CD14-positive monocyte (primary cell): ENCODE measurements around the gene CDKN2C. TPM values are rescaled to one million over a fixed set of nuclear protein-coding genes. Genes with fewer than 3 reads are reported as not detected.

Experiments used
- DNase-seq, 3 donors: peaks; one replicate each; pipeline ENCODE4 v3.0.0-alpha.2; 2011 to 2022
- H2AFZ ChIP-seq: 2 replicates; pipeline ENCODE4 v1.6.0; 2012; ENCODE audit warnings: mild to moderate bottlenecking, low read depth, low read length, inconsistent platforms; ENCODE audit not compliant: insufficient read depth, poor library complexity, severe bottlenecking
- H3K27ac ChIP-seq, 2 donors: 1 replicate in 1 of 2; 2 replicates in 1 of 2; pipeline ENCODE4 v1.5.1; 2012 to 2013; ENCODE audit warnings: low read length in 2 of 2, control low read depth in 1 of 2, inconsistent platforms in 1 of 2, low read depth in 1 of 2, mild to moderate bottlenecking in 1 of 2
- H3K27me3 ChIP-seq, 2 donors: one replicate each; pipeline versions ENCODE4 v1.6.0 to v1.6.1; 2011 to 2013; ENCODE audit warnings: low read length in 2 of 2; ENCODE audit not compliant: control insufficient read depth in 2 of 2, insufficient read depth in 2 of 2
- H3K36me3 ChIP-seq, 2 donors: replicated peaks in 1 of 2; 1 replicate in 1 of 2; 2 replicates in 1 of 2; pipeline versions ENCODE4 v1.5.1 to v1.6.1; 2012 to 2013; ENCODE audit warnings: low read length in 2 of 2, control low read depth in 1 of 2, inconsistent platforms in 1 of 2, mild to moderate bottlenecking in 1 of 2; ENCODE audit not compliant: insufficient read depth in 2 of 2, control insufficient read depth in 1 of 2
- H3K4me1 ChIP-seq, 2 donors: 1 replicate in 1 of 2; 2 replicates in 1 of 2; pipeline versions ENCODE4 v1.5.1 to v1.6.1; 2012 to 2013; ENCODE audit warnings: low read length in 2 of 2, control low read depth in 1 of 2, inconsistent platforms in 1 of 2, mild to moderate bottlenecking in 1 of 2, moderate library complexity in 1 of 2; ENCODE audit not compliant: insufficient read depth in 2 of 2, control insufficient read depth in 1 of 2
- H3K4me2 ChIP-seq: replicated peaks from 2 replicates; pipeline ENCODE3; 2012; ENCODE audit warnings: low read length, moderate library complexity, mild to moderate bottlenecking; ENCODE audit not compliant: poor library complexity, severe bottlenecking; ENCODE audit errors: extremely low read depth
- H3K4me3 ChIP-seq, 3 experiments: fragments of 200-600 bp in 1 of 3; sonication (generic) in 1 of 3; replicated peaks in 1 of 3; 1 replicate in 2 of 3; 2 replicates in 1 of 3; pipeline ENCODE4 v1.5.1; 2011 to 2013; ENCODE audit warnings: low read length in 3 of 3, mild to moderate bottlenecking in 3 of 3, control low read depth in 2 of 3, low read depth in 2 of 3, inconsistent platforms in 1 of 3, moderate library complexity in 1 of 3
- H3K79me2 ChIP-seq: 2 replicates; pipeline ENCODE4 v1.6.0; 2012; ENCODE audit warnings: mild to moderate bottlenecking, control low read depth, inconsistent platforms, low read length, moderate library complexity; ENCODE audit not compliant: insufficient read depth
- H3K9ac ChIP-seq: 2 replicates; pipeline ENCODE4 v1.6.0; 2017; ENCODE audit warnings: low read length, mild to moderate bottlenecking; ENCODE audit not compliant: insufficient read depth, poor library complexity, severe bottlenecking
- H3K9me3 ChIP-seq, 2 donors: replicated peaks in 1 of 2; 1 replicate in 1 of 2; 2 replicates in 1 of 2; pipeline versions ENCODE4 v1.5.1 to v1.6.1; 2012 to 2013; ENCODE audit warnings: low read length in 2 of 2, control low read depth in 1 of 2; ENCODE audit not compliant: control insufficient read depth in 1 of 2, insufficient read depth in 1 of 2
- H4K20me1 ChIP-seq: 2 replicates; pipeline ENCODE4 v1.6.0; 2012; ENCODE audit warnings: mild to moderate bottlenecking, low read length, control low read depth, moderate library complexity; ENCODE audit not compliant: insufficient read depth
- H3K27ac Mint-ChIP-seq, 7 donors: one replicate each; pipeline ENCODE4 v1.8.0; 2020; ENCODE audit warnings: mild to moderate bottlenecking in 7 of 7, mixed read lengths in 7 of 7, moderate library complexity in 6 of 7, inconsistent platforms in 2 of 7
- H3K27me3 Mint-ChIP-seq, 3 donors: one replicate each; pipeline ENCODE4 v1.8.0; 2021 to 2022; ENCODE audit warnings: low read depth in 3 of 3, mild to moderate bottlenecking in 3 of 3, mixed read lengths in 3 of 3, moderate library complexity in 3 of 3, inconsistent platforms in 1 of 3
- H3K36me3 Mint-ChIP-seq, 2 donors: one replicate each; pipeline ENCODE4 v1.8.0; 2020; ENCODE audit warnings: mixed read lengths in 2 of 2, inconsistent platforms in 1 of 2, mild to moderate bottlenecking in 1 of 2
- H3K4me1 Mint-ChIP-seq: one replicate; pipeline ENCODE4 v1.8.0; 2020; ENCODE audit warnings: mild to moderate bottlenecking, mixed read lengths
- H3K4me3 Mint-ChIP-seq, 2 donors: one replicate each; pipeline ENCODE4 v1.8.0; 2020; ENCODE audit warnings: mild to moderate bottlenecking in 2 of 2, mixed read lengths in 2 of 2, moderate library complexity in 1 of 2
- H3K9me3 Mint-ChIP-seq, 7 donors: one replicate each; pipeline ENCODE4 v1.8.0; 2020 to 2022; ENCODE audit warnings: mixed read lengths in 7 of 7, mild to moderate bottlenecking in 6 of 7, moderate library complexity in 6 of 7, inconsistent platforms in 2 of 7
- WGBS: methylation state at CpG from one replicate; pipeline ENCODE4 v1.1.5; 2013; ENCODE audit warnings: missing lambda C conversion rate; ENCODE audit not compliant: insufficient coverage; 5-methylcytosine and 5-hydroxymethylcytosine counted together
- intact Hi-C, 2 donors: fragments of 100-400 bp; cut with micrococcal nuclease; formaldehyde crosslinking; loops; one replicate each; pipeline versions ENCODE4 v1.15.0 to v1.15.1; 2023
- polyA plus RNA-seq, 3 donors: library from polyadenylated mRNA; depleted of rRNA in 1 of 3; unstranded in 2 of 3; stranded (reverse) in 1 of 3; fragments of 300-500 nt in 2 of 3; fragments of >200 nt in 1 of 3; fragmentation: Illumina TruSeq in 2 of 3; gene quantifications; 1 replicate in 2 of 3; 2 replicates in 1 of 3; pipeline ENCODE4 v1.2.3, GENCODE V29; 2012 to 2021
- TF ChIP-seq, protein P1 (sequence below): fragments of 200-600 bp; IDR thresholded peaks from one replicate; pipeline ENCODE4 v1.8.0; 2022; ENCODE audit warnings: antibody characterized with exemption, mild to moderate bottlenecking

CDKN2C gene
- polyA plus RNA-seq, 3 donors = 5.3 to 9.9 (median 7.4) TPM

DNA sequence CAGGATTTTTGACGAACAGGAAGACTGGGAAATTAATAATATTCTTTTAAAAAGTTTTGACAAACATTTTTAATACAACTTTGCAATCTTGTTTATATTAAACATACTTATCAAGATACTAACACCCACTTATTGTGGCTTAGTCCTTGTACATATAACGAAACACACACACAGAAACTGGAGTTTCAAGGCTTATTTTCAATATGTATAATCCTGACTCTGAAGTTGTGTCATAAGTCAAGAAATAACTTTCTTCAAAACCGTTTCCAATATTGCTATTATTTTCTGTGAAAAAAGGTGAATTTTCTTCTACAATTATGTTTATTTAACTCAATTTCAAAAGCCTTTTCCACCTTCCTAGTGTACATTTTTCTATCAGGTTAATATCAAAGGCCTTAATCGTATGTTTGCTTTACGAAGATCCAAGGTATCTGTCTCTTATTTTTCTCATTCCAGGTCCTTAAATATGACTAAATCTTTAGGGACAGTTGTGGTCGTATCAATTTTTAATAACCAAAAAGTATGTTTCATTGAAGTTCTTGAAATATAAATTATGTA is 1.8 kb downstream of the CDKN2C start:
- TF ChIP-seq, protein P1, sequence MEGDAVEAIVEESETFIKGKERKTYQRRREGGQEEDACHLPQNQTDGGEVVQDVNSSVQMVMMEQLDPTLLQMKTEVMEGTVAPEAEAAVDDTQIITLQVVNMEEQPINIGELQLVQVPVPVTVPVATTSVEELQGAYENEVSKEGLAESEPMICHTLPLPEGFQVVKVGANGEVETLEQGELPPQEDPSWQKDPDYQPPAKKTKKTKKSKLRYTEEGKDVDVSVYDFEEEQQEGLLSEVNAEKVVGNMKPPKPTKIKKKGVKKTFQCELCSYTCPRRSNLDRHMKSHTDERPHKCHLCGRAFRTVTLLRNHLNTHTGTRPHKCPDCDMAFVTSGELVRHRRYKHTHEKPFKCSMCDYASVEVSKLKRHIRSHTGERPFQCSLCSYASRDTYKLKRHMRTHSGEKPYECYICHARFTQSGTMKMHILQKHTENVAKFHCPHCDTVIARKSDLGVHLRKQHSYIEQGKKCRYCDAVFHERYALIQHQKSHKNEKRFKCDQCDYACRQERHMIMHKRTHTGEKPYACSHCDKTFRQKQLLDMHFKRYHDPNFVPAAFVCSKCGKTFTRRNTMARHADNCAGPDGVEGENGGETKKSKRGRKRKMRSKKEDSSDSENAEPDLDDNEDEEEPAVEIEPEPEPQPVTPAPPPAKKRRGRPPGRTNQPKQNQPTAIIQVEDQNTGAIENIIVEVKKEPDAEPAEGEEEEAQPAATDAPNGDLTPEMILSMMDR = no peak
- peak overlapping the region in 1 of 2 donors; percentile 40 for H3K27ac ChIP-seq
- peaks cover 25 to 46% of the 10 kb centered on the region in 2 donors for H3K4me1 ChIP-seq
- Mint-ChIP-seq H3K27ac (no peak overlapping the region), H3K4me3 (no peak overlapping the region), H3K4me1 (peaks cover 38% of the 10 kb centered on the region), H3K36me3 (peaks cover 10 to 17% of the 10 kb centered on the region in 2 donors), H3K27me3 (peaks cover 7 to 11% (median 11%) of the 10 kb centered on the region in 3 donors), H3K9me3 (peaks cover 0 to 3% (median 0%) of the 10 kb centered on the region in 7 donors)
- no CpG with 5 or more reads among the region's 6 CpGs for WGBS
- no peaks in the 10 kb centered on the region for H3K36me3 ChIP-seq
- H3K9me3 ChIP-seq = no peaks in the 10 kb centered on the region
- H3K4me2 ChIP-seq = no peak overlapping the region
- peak overlapping the region in 1 of 3 experiments; percentile 98 for H3K4me3 ChIP-seq
- H3K27me3 ChIP-seq = peaks cover 12 to 13% of the 10 kb centered on the region in 2 donors
- H3K79me2 ChIP-seq = peaks cover 52% of the 10 kb centered on the region
- H4K20me1 ChIP-seq = no peaks in the 10 kb centered on the region
- no peak overlapping the region for H2AFZ ChIP-seq
- H3K9ac ChIP-seq = no peak overlapping the region
- DNase-seq = no peak
- intact Hi-C loops = loop anchor here in 1 of 2 donors (10.0 kb wide), 1 partner anchor 193 kb away; no protein-coding TSS in a partner anchor

GRCh38 chr1:50972766-50973165 is 2.7 kb downstream of the CDKN2C start:
- TF ChIP-seq, protein P1 = no peak
- Histone ChIP-seq H4K20me1 (no peaks in the 10 kb centered on the region), H3K9me3 (no peaks in the 10 kb centered on the region), H3K27ac (no peak overlapping the region), H3K4me2 (peak overlapping the region; percentile 38), H3K9ac (no peak overlapping the region), H3K79me2 (peaks cover 52% of the 10 kb centered on the region), H3K36me3 (no peaks in the 10 kb centered on the region), H3K4me3 (peak overlapping the region in 1 of 3 experiments; percentile 28), H2AFZ (no peak overlapping the region), H3K27me3 (peaks cover 12 to 19% of the 10 kb centered on the region in 2 donors), H3K4me1 (peaks cover 19 to 46% of the 10 kb centered on the region in 2 donors)
- Mint-ChIP-seq H3K27me3 (peaks cover 12 to 20% (median 14%) of the 10 kb centered on the region in 3 donors), H3K9me3 (peaks cover 0 to 3% (median 0%) of the 10 kb centered on the region in 7 donors), H3K4me3 (no peak overlapping the region), H3K27ac (no peak overlapping the region), H3K36me3 (peaks cover 10 to 17% of the 10 kb centered on the region in 2 donors), H3K4me1 (peaks cover 32% of the 10 kb centered on the region)
- intact Hi-C loops = loop anchor here in 1 of 2 donors (10.0 kb wide), 1 partner anchor 192 kb away; no protein-coding TSS in a partner anchor
- DNase-seq = peak in 1 of 3 donors; percentile 26
- WGBS = no CpG with 5 or more reads among the region's 1 CpG
